Ishikawa (cell line): ENCODE measurements around the gene TBX10.

Experiments
- CEBPB ChIP-seq: IDR thresholded peaks from 2 replicates; pipeline ENCODE4 v1.6.1; 2012
- CREB1 ChIP-seq: IDR thresholded peaks from 2 replicates; pipeline ENCODE4 v1.6.1; 2012; ENCODE audit warnings: low read depth
- EGR1 ChIP-seq: IDR thresholded peaks from 2 replicates; pipeline ENCODE4 v1.6.1; 2012
- EP300 ChIP-seq: IDR thresholded peaks from 2 replicates; pipeline ENCODE4 v1.6.1; 2012; ENCODE audit warnings: borderline replicate concordance
- FOXM1 ChIP-seq: IDR thresholded peaks from 2 replicates; pipeline ENCODE4 v1.6.1; 2012; ENCODE audit warnings: low read depth, borderline replicate concordance
- MAX ChIP-seq: IDR thresholded peaks from 2 replicates; pipeline ENCODE4 v1.6.1; 2012
- NFIC ChIP-seq: IDR thresholded peaks from 2 replicates; pipeline ENCODE4 v1.6.1; 2012
- RAD21 ChIP-seq: IDR thresholded peaks from 2 replicates; pipeline ENCODE4 v1.6.1; 2012; ENCODE audit warnings: low read depth
- REST ChIP-seq: IDR thresholded peaks from 2 replicates; pipeline ENCODE4 v1.6.1; 2012; ENCODE audit warnings: low read depth, mild to moderate bottlenecking
- TAF1 ChIP-seq: IDR thresholded peaks from 2 replicates; pipeline ENCODE4 v1.6.1; 2012; ENCODE audit warnings: low read depth, mild to moderate bottlenecking
- TCF12 ChIP-seq: IDR thresholded peaks from 2 replicates; pipeline ENCODE4 v1.6.1; 2012; ENCODE audit warnings: low read depth
- TEAD4 ChIP-seq: IDR thresholded peaks from 2 replicates; pipeline ENCODE4 v1.6.1; 2012
- USF1 ChIP-seq: IDR thresholded peaks from 2 replicates; pipeline ENCODE4 v1.6.1; 2012
- YY1 ChIP-seq: IDR thresholded peaks from 2 replicates; pipeline ENCODE4 v1.6.1; 2012; ENCODE audit warnings: low read depth
- ZBTB7A ChIP-seq: IDR thresholded peaks from 2 replicates; pipeline ENCODE4 v1.6.1; 2012; ENCODE audit warnings: low read depth

Gene TBX10

GRCh38 chr11:67649634-67650510 is 10.3 kb upstream of the TBX10 start:
- TF ChIP-seq NFIC = no peak
- no peak for TF ChIP-seq CREB1
- no peak for TF ChIP-seq MAX
- TF ChIP-seq EGR1 = no peak
- TF ChIP-seq TEAD4 = no peak
- no peak for TF ChIP-seq CEBPB
- TF ChIP-seq TAF1 = no peak
- no peak for TF ChIP-seq ZBTB7A
- TF ChIP-seq USF1 = no peak
- TF ChIP-seq YY1 = no peak
- TF ChIP-seq EP300 = no peak
- no peak for TF ChIP-seq FOXM1
- TF ChIP-seq TCF12 = no peak
- no peak for TF ChIP-seq REST
- no peak for TF ChIP-seq RAD21

- TF ChIP-seq EGR1 = no peak
- no peak for TF ChIP-seq REST
- TF ChIP-seq CREB1 = no peak
- no peak for TF ChIP-seq TAF1
- TF ChIP-seq RAD21 = no peak
- no peak for TF ChIP-seq CEBPB
- no peak for TF ChIP-seq YY1
- TF ChIP-seq FOXM1 = no peak
- no peak for TF ChIP-seq MAX
- no peak for TF ChIP-seq EP300
- no peak for TF ChIP-seq NFIC
- TF ChIP-seq TEAD4 = no peak
- TF ChIP-seq USF1 = no peak
- TF ChIP-seq ZBTB7A = no peak
- no peak for TF ChIP-seq TCF12
Observed at GRCh38 chr11:67648796-67649613, 9.4 kb upstream of the TBX10 start.

- TF ChIP-seq USF1 = no peak
- peak; percentile 36 for TF ChIP-seq RAD21
- no peak for TF ChIP-seq EGR1
Observed at GRCh38 chr11:67648140-67648795, 8.7 kb upstream of the TBX10 start.

GRCh38 chr11:67647471-67647870 is 7.9 kb upstream of the TBX10 start:
- TF ChIP-seq MAX (no peak), USF1 (no peak), ZBTB7A (no peak), RAD21 (no peak), TCF12 (no peak), CEBPB (no peak), YY1 (no peak), EGR1 (no peak), EP300 (no peak), TAF1 (no peak)
